Endometrium (tissue), 2 donors: ENCODE data around the gene MEG3.

ENCODE experiments used
- FAIRE-seq: peaks from 2 replicates; lab custom pipeline; 2012; peaks lifted over from hg19 to GRCh38; lab: Jason Lieb, UNC
- donor health status: control.
- donor health status: control.

Gene MEG3

DNA sequence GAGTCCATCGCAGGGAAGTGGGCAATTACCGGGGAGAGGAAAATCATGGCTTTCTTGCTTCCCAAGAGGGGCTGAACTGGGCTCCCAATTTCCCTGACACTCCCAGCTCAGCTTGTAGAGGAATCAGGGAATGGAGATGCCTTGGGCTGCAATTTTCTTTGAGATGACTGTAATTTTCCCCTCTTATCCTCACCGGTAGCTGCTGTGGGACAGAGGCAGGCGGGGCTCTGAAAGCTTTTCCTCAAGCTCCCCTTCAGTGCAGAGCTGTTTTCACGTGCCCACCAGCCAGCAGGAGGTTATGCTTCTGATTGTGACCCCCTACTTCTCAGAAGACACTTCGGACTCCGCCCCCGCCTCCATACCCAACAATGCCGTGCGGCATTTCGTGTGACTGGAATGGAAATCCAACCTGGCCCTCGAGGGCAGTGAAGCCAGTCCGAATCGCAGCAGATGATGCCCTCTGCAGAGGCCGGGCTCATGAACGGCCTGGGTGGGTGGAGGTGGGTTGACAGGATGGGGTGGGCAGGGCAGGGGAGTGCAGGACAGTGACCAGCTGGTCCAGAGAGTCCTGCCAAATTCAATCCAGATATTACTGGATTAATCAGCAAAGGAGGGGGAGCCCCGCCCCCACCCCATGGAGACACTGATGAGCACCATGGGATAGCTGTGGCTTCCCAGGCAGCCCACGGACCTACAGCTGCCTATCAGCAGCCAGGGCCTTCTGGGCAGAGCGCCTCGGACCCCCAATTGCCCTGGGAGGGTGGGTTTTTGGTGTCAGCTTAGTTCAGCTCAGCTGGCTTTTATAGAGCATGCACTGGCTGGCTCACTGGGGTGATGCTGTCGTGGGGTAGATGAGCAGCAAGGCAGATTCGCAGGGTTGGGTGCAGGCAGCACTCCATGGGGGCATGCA lies 40.0 kb downstream of the MEG3 start:
- FAIRE-seq, result no peak

GRCh38 chr14:100866666-100867630 lies 41.0 kb downstream of the MEG3 start:
- FAIRE-seq, result no peak

DNA sequence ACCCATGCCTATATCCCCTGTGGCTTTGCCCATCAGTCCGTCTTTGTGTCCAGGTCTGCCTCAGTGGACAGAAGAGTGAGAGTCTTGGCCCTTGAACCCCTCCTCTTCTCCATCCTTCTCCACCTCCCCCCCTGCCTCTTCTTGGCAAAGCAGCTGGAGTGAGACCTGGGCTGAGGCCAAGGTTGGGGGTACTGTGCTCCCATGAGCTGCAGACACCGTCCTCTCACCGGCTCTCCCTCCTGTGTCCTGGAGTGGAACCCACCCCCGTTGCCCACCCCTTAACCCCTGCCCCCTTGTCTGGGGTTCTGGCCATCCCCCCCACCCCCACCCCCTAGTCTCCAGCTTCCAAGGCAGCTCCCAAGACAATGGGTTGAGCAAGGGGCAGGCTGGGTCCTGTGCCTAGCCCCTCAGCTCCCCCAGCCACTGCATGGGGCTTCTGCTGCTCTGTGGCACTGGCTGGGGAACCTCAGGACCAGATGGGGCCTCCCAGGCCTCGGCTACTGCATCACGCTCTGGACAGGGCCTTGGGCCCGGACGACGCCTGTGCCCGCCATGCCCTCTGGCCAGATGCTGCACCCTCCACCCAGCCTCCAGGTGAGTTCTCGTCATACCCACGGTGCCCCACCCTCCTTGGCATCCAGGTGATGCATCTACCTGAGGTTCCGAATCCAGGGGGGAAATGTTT lies 41.9 kb downstream of the MEG3 start:
- FAIRE-seq, result no peak

DNA sequence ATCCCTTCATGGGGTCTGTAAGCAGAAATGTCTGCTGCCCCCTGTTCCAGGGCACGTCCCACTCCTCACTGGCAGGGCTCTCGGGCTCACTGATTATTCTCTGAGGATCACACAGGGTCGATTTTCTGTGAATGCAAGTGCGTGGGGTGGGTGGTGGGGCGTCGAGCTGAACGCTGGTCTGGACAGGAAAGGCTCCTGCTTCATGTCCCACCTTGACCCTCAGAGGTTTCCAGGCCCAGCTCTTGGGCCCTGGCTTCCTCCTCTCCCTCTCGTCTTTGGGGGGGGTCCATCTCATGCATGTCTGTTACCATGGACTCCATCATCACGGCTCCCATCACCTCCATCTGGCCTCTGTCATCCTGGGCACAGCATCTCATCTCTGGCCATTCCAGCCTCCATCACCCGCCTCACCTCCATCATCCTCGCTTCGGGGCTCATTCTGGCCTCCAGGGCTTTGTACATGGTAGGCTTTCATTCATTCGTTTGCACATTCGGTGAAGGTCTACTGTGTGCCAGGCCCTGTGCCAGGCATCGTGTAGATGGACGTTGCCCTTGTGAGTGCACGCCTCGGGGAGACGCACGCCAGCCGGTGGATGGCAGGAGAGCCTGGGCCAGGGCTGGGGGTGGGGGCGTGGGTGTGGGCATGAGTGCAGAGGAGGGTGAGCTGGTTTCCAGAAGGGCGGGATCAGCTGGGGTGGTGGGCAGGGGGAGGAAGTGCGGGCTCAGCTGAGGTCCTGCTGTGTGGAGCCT lies 42.9 kb downstream of the MEG3 start:
- no peak for FAIRE-seq

DNA sequence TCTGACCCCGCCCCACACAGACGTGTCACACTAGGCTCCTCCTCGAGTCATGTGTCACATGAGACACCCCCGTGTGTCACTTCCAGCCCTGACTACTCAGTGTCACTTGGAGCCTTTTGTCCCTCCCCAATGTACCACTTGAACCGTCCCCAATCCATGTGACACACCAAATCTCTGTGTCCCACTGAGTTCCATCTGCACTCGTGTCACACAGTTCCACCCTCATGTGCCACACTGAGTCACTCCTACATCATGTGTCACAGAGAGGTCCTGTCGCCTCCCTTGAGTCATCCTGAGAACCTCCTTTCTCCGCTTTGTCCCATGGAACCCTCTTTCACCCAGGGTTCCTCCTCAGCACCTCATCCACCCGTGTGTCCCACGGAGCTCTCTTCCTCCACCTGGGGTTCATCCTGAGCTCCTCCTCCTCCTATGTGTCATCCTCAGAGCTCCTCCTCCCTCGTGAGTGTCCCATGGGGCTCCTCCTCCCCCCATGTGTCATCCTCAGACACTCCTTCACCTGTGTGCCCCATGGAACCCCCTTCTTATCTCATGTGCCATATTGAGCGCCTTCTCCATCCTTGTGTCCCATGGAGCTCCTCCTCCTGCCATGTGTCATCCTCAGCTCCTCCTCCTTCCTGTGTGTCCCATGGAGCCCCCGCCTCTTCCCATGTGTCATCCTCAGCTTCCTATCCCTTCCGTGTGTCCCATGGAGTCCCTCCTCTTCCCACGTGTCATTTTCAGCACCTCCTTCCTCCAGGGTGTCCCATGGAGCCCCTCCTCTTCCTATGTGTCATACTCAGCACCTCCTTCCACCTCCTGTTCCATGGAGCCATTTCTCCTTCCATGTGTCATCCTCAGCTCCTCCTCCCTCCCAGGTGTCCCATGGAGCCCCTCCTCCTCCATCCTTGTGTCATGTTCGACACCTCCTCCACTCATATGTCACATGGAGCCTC lies 45.6 kb downstream of the MEG3 start:
- FAIRE-seq, result no peak

DNA sequence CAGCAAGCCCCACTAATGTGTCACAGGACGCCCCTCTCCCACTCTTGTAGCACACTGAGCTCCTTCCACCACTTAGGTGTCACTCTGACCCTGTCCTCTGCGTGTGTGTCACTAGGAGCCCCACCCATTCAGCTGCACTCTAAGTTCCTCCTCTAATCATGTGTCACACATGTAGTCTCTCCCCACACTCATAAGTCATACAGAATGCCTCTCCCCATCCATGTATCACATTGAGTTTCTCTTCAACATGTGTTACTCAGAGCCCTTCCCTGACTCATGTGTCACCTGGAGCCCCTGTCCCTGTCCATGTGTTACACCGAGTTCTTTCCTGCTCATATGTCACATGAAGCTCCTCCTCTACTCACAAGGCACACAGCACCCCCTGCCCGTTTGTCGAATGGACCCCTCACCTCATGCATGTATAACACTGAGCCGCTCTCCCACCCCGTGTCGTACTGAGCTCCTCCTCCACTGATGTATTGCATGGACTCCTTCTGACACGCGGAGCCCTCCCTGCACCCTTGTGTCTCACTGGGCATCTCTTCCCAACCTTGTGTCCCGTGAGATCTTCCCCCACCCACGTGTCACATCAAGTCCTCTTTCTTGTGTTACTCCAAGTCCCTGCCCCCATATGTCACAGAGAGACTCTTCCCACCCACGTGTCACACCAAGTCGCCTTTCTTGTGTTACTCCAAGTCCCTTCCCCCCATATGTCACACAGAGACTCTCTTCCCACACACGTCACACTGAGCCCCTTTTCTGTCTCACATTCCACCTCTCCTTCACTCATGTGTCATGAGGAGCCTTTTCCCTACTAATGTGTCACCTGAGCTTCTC lies 46.6 kb downstream of the MEG3 start:
- no peak for FAIRE-seq

DNA sequence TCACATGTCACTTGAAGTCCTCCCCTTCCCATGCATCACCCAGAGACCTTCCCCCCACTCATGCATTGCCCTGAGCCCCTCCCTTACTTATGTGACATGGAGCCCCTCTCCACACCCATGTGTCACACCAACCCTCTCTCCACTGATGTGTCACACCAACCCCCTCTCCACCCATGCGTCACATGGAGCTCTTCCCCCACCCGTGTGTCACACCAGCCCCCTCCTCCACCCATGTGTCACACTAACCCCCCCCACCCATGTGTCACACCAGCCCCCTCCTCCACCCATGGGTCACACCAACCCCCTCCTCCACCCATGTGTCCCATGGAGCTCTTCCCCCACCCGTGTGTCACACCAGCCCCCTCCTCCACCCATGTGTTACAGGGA lies 47.2 kb downstream of the MEG3 start:
- no peak for FAIRE-seq

GRCh38 chr14:100874051-100874410 lies 48.1 kb downstream of the MEG3 start:
- no peak for FAIRE-seq

DNA sequence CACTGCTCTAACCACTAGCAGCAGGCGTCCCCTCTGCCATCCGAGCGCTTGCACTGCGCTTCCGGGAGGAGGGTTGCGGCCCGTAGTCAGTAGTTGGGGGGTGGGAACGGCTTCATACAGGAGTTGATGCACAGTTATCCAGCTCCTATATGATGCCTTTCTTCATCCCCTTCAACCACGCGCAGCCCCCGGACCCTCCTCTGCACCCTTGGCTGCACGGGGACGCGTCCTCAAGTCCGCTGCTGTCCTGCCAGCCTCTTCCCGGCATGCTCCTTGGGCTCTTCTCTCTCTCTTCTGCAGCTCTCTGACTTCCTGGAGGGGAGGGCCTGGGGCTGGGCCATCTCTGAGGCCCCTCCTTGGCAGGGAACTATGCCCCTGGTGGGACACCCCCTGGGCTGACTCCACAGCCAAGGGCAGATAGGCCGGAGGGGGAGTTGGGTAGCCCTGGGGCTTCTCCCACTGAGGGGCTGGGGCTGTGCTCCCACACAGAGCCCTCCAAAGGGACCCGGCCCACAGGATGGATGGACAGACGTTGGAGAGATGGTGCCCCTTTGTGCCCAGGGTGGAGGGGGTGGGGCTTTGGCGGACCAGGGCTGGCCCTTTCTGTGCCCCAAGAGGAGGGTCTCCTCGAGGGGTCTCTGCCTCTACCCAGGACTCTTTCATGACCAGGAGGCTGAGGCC lies 48.6 kb downstream of the MEG3 start:
- FAIRE-seq, result no peak

- no peak for FAIRE-seq
Measured at GRCh38 chr14:100875126-100875525, 49.2 kb downstream of the MEG3 start.

GRCh38 chr14:100875861-100876590 lies 50.1 kb downstream of the MEG3 start:
- no peak for FAIRE-seq

DNA sequence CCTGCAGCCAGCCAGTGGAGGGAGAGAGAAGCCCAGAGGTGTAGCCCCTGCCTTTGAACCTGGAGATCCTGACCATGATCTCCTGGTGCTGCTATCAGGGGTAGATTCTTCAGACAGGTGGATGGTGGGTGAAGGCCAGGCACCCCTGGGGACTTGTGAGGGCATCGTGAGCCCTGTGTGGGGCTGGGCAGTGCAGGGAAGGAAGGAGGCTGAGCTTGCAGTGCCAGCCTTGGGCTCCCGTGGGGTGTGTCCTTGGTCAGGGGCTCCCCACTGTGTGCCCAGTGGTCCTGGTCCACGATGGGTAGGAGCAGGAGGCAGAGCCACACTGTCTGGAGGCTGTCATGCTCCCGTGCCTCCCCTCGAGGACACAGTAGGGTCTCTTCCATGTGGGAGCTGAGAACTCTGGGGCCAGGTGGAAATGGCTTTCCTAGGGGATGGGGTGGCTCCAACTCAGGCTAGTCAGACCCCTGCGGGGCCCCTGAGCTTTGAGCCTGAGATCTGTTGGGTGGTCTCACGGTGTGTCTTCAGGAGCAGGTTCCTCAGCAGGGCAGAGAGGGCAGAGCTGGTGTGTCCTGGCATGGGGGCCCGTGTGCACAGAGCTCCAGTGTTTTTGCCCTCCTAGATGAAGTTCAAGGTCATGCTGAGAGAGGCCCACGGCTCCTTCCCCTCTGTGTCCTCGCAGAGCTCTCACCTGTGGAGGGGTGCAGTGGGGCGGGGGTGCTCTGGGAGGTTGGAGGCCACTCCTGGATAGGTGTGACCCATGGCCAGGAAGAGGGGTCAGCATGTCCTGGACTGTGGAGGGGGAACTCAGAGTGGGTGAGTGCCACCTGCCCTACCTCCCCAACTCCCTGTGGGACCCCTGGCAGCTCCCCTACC lies 52.6 kb downstream of the MEG3 start:
- FAIRE-seq, result no peak

- FAIRE-seq, result no peak
Measured at GRCh38 chr14:100879194-100879593, 53.3 kb downstream of the MEG3 start.

GRCh38 chr14:100879782-100880181 lies 53.9 kb downstream of the MEG3 start:
- FAIRE-seq, result no peak

- no peak for FAIRE-seq
Measured at GRCh38 chr14:100880271-100881101, 54.6 kb downstream of the MEG3 start.
